Lower leg skin (tissue), 3 donors: ENCODE results near the gene EIF3J.

Experiments used
- CTCF ChIP-seq, 3 donors: fragments of 450-650 bp; IDR thresholded peaks; one replicate each; pipeline ENCODE4 v1.5.1; 2016; ENCODE audit warnings: antibody characterized with exemption in 3 of 3, mild to moderate bottlenecking in 3 of 3, moderate library complexity in 2 of 3
- POLR2A ChIP-seq, 2 donors: fragments of 450-650 bp; IDR thresholded peaks; one replicate each; pipeline ENCODE4 v1.6.1; 2016 to 2017; ENCODE audit warnings: antibody characterized with exemption in 2 of 2, mild to moderate bottlenecking in 1 of 2, moderate library complexity in 1 of 2

GRCh38 chr15:44569316-44569715 lies 32.4 kb downstream of the EIF3J start:
- TF ChIP-seq CTCF (IDR thresholded peaks at IDR 0.05) (no peak), POLR2A (IDR thresholded peaks at IDR 0.05) (no peak)
